NAMALWA (cell line): ENCODE measurements around the gene CORO1C.
"Not testable (repeated sequence)": the region's sequence is repeated elsewhere in the genome, so short reads cannot be mapped to it uniquely, and the experiment has no call there.

Experiments
- DNase-seq: peaks from one replicate; pipeline ENCODE4 v3.0.0-alpha.2; 2015; ENCODE audit warnings: low spot score

CORO1C gene

DNA sequence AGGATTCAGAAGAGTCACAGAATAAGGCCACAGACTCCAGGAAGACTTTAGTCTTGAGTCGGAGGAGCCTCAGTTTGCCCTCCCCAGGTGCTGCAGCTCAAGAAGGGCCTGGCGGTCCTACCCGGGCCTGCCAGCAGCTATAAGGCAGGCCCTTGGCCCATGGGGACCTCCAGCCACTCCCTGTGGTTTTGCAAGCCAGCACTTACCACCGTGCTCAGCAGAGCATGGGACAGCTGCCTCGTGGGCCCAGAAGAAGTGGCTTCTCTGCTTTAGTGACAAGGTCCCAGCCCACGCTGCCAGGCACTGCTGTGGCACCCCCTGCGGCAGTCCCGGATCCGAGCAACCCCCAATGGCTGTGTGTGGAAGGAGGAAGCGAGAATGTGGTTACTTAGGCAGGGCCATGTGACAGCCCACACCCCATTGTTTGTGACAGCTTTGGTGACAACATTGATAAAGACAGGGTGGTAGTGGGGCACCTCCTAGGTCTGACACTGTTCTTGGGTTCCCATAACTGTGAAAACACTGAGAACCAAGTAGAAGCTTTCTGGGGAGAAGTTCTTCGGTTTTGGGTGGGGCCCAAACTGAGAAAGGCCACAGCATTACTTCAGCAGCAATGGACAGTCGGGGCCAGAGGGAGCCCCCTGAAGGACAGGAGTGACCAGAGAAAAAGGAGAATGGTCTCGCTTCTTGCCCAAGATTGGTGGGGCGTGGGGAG lies 97.6 kb downstream of the CORO1C start, which contains the start of gene SELPLG:
Gene SELPLG, minus strand, starts transcription at position 361 of the 715 bp plus-strand sequence. CDS start 9,587 bp downstream, outside the sequence.
- peak; percentile 97 for DNase-seq

- no peak for DNase-seq
Measured at GRCh38 chr12:108633081-108633533, 98.2 kb downstream of the CORO1C start.

DNA sequence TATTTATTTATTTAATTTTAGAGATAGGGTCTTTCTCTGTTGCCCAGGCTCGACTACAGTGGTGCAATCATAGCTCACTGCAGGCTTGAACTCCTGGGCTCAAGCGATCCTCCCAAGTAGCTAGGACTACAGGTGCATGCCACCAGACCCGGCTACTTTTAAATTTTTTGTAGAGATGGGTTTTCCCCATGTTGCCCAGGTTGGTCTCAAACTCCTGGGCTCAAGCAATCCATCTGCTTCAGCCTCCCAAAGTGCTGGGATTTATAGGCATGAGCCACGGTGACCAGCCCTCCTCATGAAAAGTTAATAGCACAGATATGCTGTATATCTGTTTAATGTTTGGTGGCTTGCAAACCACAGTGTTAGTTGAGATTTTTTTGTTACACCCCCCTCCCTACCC lies 100.1 kb downstream of the CORO1C start:
- not testable (repeated sequence) for DNase-seq

DNA sequence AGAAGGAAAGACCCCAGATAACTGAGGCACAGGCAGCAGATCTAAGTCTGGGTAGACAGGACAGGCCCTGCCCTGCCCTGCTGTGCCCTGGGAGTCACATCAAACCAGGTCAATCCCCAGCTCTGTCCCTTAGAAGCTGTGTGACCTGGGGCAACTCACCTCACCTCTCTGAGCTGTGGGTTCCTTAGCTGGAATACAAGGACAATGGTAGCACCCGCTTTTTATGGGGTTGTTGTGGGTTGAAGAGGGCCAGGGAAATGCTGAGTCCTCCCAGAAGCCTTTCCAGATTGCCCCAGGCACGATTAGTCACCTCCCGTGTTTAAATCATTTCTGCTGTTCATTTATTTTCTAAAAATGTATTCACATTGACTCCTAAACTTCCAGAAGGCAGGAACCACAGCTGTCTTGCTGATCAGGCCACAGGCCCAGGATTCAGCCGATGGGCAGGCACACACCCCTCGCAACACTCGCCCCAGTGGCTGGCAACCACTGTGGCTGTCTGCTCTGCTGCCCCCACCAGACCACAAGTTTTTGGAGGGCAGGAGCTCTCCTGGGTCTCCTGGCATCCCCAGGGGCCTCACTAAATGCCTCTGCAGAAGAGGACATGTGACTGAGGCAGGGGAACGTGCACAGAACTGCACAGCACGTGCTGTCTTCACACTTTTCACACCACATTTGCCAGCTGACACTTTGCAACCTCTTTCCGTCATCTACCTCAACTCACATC lies 100.7 kb downstream of the CORO1C start:
- peak; percentile 60 for DNase-seq

- DNase-seq, result no peak
Measured at GRCh38 chr12:108629824-108630476, 101.4 kb downstream of the CORO1C start.

- DNase-seq, result no peak
Measured at GRCh38 chr12:108629151-108629550, 102.2 kb downstream of the CORO1C start.

DNA sequence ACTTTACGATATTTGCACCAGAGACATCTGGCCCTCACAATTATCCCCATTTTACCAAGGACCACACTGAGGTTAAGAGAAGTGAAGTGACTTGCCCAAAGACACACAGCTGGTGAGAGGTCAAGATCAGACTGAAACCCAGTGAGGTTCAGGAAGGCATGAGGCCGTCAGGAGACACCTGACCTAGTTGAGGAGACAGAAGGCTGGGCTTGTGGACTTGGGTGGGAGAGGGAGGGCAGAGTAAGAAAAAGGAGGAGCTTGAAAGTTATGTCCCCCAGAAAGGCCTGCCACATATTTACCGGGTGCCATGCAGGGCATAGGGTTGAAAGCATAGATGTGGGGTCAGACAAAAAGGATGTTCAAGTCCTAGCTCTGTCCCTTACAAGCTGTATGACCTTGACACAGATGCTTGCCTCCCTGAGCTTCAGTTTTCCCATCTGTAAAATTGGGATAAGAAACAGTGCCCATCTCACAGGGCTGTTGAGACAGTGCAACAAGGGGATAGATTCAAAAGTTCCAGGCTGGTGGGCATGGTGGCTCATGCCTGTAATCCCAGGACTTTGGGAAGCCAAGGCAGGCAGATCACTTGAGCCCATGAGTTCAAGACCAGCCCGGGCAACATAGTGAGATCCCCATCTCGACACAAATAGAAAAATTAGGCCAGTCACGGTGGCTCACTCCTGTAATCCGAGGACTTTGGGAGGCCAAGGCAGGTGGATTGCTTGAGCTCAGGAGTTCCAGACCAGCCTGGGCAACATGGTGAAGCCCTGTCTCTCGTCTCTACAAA lies 104.0 kb downstream of the CORO1C start:
- no peak for DNase-seq

GRCh38 chr12:108625228-108625627 lies 106.1 kb downstream of the CORO1C start:
- DNase-seq, result no peak

GRCh38 chr12:108623577-108623976 lies 107.7 kb downstream of the CORO1C start:
- DNase-seq, result no peak

DNA sequence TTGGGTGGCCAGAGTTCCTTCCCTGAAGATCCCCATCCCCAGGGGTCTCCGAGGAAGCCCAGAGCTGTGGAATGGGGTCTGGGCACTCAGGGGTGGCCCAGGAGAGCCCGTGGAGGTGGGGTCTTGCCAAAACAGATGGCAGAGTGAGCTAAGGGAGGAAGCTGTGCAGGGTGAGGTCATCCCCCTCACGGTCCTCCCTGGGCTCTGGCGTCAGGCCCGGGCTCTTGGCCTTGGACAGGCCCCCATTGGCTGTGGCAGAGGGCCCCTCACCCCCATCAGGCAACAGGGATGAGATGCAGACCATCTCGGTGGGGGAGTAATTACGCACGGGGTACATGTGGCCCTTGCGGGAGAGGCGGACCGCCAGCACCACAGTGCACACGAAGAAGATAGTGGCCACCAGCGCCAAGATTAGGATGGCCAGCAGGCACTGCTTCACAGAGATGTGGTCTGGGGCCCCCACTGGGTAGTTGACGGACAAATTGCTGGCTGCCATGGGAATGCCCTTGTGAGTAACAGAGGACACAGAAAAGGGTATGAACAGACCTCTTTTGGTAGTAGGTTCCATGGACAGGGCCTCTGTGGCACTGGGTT lies 108.3 kb downstream of the CORO1C start:
- no peak for DNase-seq

- DNase-seq, result peak; percentile 52
Measured at GRCh38 chr12:108622421-108622820, 108.9 kb downstream of the CORO1C start.

DNA sequence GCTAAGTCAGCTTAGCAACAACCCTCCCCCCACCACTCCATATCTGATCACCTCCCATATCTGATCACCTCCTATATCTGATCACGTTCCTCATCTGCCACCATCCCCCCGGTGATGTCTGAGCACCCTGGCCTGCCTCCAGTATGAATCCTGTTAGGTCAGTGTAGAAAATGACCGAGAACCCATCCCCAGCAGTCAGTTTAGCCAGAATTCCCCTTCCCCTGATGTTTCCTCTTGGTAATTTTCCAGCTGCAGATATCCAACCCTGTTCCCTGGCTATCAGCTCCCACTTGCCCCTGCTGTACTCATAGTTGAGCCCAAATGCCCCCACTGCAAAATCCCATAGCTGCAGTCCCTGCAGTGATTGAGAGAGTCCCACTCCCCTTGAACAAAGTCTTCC lies 110.2 kb downstream of the CORO1C start:
- DNase-seq, result no peak

DNA sequence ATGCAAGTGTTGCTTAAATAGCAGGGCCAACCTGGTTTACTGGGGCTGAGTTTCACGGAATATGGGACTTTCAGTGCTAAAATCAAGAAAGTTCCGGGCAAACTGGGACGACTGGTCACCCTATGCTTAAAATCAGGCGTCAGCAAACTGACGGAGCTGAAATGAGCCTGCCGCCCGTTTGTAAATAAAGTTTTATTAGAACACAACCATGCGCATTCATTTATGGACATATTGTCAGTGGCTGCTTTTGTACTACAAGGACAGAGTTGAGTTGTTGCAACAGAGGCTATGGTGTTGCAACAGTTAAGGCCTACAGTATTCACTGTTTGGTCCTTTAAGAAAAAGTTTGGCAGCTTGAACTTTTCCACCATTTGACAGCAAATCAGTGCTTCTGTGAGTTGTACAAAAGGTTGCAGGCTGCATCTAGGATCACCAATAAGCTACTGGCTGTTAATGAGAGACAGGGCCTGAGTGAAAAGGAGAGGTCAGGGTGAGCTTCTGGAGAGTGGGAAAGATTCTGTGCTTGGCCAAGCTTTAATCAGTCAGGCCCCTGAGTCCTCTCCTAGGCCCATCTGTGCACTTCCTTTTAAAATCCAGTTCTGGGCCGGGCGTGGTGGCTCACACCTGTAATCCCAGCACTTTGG lies 111.0 kb downstream of the CORO1C start:
- no peak for DNase-seq

GRCh38 chr12:108619369-108620160 lies 111.8 kb downstream of the CORO1C start:
- DNase-seq, result no peak

DNA sequence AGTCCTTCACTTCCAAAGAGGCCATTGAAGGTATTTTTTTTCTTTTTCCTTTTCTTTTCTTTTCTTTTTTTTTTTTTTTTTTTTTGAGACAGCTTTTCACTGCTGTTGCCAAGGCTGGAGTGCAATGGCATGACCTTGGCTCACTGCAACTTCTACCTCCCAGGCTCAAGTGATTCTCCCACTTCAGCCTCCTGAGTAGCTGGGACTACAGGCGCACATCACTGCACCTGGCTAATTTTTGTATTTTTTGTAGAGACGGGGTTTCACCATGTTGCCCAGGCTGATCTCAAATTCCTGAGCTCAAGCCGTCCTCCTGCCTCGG lies 112.4 kb downstream of the CORO1C start:
- DNase-seq, result not testable (repeated sequence)

DNA sequence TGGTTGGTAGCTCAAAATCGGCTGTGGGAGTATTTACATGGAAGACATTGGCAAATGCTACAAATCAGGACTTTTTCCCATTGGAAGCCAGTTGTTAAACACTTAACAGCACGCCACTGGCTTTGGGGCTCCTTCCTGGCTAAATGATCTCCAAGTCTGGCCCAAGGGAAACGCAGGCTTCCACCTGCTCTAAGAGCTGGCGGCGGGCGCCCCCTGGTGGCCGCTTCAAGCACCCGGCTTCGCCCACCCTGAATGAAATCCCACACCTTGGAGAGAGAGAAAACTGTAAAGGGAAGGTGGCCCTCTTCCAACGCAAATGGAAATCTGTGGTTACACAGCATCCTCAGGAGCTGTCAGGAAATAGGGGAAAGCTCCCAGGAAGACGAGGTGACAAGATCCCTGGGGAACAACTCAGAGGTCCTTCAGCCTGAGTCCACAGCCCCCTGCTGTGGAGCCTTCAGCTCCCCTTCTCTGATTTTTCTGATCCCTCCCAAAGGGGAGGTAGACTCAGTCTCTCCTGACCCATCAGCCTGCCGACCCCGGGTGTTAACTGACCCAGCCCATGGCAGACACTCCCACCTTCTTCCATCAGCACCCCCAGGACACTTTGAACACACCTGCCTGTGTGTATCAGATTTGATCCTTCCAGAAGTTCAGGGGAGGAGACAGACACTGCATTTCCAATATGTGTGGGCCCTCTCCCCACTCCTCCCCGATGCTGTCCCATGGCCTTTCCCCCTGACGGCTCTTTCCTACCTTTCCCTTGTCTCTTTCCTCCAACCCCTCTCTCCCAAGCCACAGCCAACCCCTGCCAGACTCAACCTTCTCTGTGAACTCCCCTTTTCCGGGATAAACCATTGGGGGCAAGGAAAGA lies 113.0 kb downstream of the CORO1C start:
- DNase-seq, result peak; percentile 82

- DNase-seq, result peak; percentile 48
Measured at GRCh38 chr12:108616941-108617858, 114.1 kb downstream of the CORO1C start.

DNA sequence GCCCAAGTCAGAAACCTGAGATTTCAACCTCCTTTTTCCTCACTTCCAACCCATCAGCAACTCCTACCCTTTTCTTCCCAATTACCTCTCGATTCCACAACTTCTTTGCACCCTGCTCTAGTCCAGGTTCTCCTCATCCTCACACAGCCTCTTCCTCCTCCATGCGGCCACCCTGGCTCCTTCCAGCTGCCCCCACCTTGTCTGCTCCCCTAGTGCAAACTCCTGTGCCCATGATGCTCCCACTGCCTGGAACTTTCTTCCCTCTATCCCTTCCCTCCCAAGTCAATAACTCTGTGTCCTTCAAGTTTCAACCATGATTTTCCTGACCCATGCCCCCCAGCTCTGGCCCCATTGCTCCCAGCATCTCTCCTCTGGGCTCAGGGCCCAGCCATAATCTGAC lies 115.0 kb downstream of the CORO1C start:
- DNase-seq, result no peak
